GM23248 (cell line): ENCODE measurements around the gene COL15A1.

Experiments used
- EZH2 ChIP-seq: fragments of 200-600 bp; sonication (generic); IDR thresholded peaks from 2 replicates; pipeline ENCODE4 v1.6.1; 2018; ENCODE audit warnings: antibody characterized with exemption, mild to moderate bottlenecking; ENCODE audit not compliant: insufficient read depth, poor library complexity, severe bottlenecking
- EZH2phosphoT487 ChIP-seq: fragments of 200-600 bp; sonication (generic); IDR thresholded peaks from 2 replicates; pipeline ENCODE4 v1.6.1; 2018; ENCODE audit warnings: antibody characterized with exemption, moderate library complexity, mild to moderate bottlenecking, low read depth; ENCODE audit not compliant: insufficient read depth

- TF ChIP-seq EZH2 (no peak), EZH2phosphoT487 (no peak)
Measured at GRCh38 chr9:98940276-98940675, 3.4 kb upstream of the COL15A1 start.
